Hematopoietic multipotent progenitor cell treated with erythropoietin and hydrocortisone succinate and interleukin-3 and kit ligand, for 6 days (in vitro differentiated cells): ENCODE measurements around the gene C2orf76.

Source experiments
- DNase-seq: peaks from one replicate; pipeline ENCODE4 v3.0.0-alpha.2; 2015

The C2orf76 gene

GRCh38 chr2:119337749-119338148 lies 28.9 kb downstream of the C2orf76 start:
- no peak for DNase-seq

DNA sequence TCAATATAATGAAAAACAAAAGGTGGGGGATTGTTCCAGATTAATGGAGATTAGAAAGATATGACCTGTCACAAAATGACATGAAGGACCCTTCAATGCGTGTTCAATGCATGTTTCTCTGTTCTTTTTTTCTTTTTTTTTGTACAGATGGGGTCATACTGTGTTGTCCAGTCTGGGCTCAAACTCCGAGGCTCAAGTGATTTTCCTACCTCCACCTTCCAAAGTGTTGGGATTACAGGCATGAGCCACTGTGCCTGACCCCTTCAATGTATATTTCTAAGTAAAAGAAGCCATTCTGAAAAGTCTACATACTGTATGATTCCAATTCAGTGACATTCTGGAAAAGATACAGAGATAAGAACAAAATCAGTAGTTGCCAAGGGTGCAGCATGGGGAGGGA lies 32.8 kb downstream of the C2orf76 start:
- DNase-seq = no peak

DNA sequence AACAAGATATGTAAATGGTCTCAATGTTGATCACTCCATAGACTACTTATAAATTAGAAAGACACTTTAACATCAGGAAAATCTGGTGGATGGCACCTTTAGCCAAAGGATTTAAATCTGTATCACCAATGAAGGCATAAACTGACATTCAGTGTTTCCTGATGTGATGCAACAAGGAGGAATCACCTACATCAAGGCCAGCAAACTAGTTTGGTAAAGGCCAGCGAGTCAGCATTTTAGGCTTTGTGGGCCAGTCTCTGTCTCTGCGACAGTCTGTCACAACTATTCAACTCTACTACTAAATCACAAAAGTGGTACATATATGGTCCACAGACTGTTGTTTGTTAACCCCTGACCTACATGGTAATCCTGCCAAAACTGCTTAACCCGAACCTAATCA lies 33.3 kb downstream of the C2orf76 start:
- peak; percentile 34 for DNase-seq

DNA sequence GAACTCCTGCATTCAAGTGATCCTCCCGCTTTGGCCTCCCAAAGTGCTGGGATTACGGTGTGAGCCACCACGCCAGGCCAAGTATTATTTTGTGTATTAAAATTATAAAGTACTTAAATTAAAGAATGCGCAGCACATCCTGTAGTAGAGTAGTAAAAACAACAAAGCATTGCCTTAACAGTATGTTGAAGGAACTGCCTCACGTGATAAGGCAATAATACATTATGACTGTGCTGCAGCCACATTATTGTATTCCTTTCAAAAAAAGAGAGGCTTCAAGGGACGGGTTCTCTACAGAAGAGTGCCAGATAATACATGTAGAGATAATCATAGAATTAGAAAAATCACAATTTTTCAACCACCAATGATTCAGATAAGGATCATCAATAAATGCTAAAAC lies 33.7 kb downstream of the C2orf76 start:
- DNase-seq = no peak

- DNase-seq = no peak
Measured at GRCh38 chr2:119327431-119327830, 39.2 kb downstream of the C2orf76 start.

DNA sequence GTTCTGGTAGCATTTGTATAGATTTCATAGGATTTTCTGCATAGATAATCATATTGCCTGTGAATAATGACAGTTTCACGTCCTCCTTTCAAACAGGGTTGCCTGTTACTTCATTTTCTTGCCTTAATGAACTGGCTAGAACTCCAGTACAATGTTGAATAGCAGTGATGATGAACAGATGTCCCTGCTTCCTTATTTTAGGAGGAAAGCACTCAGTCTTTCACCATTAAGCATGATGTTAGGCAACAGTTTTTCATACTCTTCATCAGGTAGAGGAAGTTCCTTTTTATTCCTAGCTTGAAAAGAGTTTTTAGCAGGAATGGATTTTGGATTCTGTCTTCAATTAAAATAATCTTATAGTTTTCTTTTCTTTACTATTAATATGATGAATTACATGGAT lies 39.7 kb downstream of the C2orf76 start:
- peak; percentile 45 for DNase-seq

DNA sequence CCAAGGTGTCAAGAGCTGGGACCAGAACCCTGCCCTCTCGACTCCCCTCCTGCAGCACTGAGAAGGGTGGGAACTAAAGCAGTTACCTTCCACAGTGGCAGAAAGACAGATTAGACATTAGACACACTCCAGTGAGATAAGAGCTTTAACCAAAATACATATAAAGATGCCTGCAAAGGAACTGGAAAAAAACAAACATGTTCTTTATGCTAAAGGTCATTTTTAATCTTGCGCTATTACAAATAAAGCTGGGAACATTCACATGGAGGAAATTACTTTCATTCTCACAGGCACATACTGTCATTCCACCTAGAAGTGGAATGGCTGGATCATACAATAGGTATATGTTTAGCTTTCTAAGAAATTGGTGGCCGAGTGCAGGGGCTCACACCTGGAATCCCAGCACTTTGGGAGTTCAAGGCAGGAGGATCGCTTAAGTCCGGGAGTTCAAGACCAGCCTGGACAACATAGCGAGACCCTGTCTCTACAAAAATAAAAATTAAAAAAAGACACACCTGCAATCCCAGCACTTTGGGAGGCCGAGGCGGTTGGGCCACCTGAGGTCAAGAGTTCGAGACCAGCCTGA lies 41.9 kb downstream of the C2orf76 start:
- peak; percentile 26 for DNase-seq

- DNase-seq = no peak
Measured at GRCh38 chr2:119323459-119323858, 43.2 kb downstream of the C2orf76 start.

DNA sequence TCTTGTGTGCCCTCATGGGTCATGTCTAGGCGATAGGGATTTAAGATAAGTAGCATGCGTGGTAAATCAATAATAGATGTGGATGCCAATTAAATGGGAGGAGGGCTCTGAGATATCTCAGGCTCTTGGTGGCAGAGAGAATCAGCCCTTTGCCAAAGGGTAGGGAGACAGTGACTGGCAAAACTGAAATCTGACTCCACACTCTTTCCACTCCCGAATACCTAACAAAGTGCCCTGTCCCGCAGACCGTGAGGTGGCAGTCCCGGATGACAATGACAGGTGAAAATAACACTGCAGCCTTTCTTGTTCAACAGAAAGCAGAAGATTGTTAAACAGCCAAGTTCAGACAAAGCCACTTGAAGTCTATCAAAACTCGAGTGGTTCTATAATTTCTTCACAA lies 47.0 kb downstream of the C2orf76 start:
- no peak for DNase-seq

- no peak for DNase-seq
Measured at GRCh38 chr2:119317554-119317953, 49.1 kb downstream of the C2orf76 start.

- no peak for DNase-seq
Measured at GRCh38 chr2:119316066-119316465, 50.6 kb downstream of the C2orf76 start.

DNA sequence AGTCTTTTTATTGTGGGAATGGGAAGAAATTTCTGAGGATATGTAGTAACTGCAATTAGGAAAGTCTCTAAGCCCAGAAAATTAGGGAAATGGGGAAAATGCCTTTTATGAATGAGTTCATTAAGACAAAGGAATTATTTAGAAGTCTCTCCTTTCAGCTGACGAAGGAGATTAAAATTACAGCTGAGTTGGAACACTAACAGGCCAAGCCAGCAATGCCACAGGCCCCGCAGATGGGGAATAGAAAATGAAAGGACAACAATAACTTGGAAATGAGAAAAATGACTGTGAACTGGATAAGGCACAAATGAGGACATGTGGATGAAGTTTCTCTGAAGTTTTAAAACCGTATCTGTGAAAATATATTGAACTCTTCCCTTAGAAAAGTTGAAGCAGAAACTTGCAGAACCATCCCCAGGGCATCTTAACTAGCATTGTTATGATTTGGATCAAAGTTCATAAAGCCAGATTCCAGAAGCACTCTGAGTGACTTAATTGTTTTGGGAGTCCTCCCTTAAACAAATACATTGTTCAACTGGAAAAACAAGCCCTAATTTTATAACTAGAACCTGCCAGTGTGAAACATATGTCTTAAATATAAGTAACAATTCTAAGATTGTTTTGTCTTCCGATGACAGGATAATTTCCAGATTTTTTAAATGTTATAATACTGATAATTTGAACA lies 51.3 kb downstream of the C2orf76 start:
- DNase-seq = no peak

DNA sequence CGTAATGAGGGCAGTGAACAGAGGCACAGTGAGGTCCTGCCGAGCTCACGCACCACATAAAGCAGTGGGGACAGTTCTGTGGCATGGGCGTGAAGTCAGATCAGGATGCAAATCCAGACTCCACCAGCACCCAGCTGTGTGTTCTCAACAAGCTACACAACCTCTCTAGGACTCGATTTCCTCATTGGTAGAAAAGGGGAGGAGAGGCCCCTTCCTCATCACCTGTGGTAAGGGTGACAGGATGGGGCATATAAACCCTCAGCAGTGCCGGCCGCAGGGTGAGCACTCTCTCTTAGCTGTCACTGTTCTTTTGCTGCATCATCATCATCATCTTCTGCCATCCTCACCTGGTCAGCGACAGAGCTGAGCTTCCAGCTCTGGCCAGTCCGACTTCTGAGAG lies 54.8 kb downstream of the C2orf76 start:
- no peak for DNase-seq

DNA sequence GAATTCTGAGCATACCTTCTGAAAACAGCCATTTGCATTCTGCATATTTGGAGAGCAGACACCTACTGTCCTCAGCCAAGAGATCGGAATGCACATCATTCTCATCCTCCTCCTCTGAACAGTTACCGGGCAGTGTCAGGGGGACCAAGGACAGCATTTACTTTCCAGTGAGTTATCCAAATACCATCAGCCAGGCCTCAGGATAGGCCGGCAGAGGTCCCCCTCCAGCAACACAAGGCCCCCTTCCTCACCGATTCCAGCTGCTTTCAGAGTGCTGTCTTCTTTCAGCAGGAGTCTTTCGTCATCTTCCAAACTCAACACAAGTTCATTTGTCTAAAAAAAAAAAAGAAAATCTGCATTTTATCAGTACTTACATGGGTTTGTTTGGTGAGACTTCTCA lies 55.3 kb downstream of the C2orf76 start:
- DNase-seq = no peak

- DNase-seq = no peak
Measured at GRCh38 chr2:119308793-119309330, 57.8 kb downstream of the C2orf76 start.

DNA sequence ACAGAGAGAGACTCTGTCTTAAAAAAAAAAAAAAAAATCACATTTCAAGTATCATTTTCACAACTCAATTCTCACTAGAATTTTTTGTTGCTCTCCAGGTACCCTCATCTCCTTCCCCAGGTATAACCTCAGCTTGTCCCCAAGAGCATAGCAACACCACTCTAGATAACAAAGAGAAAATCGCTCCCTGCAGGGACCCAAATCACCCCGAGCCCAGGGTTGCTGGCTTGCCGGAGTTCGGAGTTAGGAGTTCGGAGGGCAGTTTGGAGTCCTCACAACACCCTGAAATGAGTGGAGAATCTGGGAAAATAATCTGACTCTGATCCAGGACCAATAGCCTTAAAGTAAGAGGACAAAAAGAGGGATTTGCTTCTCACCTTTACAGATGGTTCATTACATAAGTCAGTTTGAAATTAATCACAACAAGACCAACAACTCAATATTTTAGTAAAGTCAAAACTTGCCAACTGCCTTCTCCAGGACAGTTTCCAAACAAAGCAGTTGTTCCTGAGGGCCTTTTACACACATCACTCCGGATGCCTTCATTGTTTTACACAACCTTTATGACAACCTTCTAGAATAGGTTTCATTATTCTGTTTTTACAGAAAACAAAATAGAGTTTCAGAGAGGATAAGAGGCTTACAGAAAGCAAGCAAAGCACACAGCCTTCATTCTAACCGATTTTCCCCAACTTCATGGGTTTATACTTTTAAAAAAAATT lies 59.1 kb downstream of the C2orf76 start:
- no peak for DNase-seq

GRCh38 chr2:119306196-119306590 lies 60.4 kb downstream of the C2orf76 start:
- no peak for DNase-seq

DNA sequence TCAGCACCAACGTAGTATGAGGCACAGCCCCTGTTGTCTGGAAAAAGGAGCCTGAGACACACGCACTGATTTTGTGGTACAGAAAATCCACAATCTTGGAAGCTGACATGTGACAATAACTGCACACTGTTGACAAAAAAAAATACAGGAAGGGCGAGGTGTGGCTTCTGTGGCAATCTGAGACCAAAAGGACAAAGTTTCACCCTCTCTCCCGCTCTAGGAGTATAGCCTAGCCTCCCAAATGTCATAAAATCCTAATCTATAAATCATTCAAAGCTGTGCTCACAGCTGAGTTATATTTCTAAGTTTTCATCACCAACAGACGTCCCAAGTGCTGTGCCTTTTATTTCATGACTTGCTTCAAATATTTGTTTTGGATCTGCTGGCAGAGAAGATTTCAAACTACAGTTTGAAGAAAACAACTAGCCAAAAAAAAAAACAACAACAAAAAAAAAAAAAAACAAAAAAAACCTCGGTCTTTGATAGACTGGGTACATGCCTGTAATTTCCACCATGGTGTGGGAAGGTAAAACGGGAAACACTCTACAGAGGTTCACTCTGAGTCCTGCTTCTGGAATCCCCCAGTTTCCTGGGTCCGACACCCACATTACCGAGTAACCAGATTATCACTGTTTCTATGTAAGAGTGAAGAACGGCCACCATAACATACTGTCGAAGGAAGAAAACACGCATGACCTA lies 61.0 kb downstream of the C2orf76 start:
- DNase-seq = no peak

DNA sequence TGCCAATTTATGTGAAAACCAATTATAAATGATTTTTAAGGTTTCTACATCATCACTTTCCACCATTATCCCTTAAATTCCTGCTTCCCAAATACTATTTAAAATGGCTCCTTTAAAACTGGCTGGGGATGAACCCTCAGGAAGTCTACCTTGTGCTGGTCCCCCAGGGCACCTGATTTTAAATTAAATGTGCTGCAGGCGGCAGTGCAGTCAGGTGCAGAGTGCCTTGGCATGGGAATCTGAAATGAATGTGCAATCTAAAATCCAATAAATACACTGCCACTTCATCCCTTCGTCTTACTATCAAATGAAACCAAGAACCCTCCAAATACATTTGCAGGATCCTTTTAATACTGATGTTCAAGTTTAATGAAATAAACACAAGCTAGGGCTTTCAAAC lies 61.8 kb downstream of the C2orf76 start:
- DNase-seq = no peak

- DNase-seq = no peak
Measured at GRCh38 chr2:119301413-119301812, 65.2 kb downstream of the C2orf76 start.

GRCh38 chr2:119295688-119296375 lies 70.8 kb downstream of the C2orf76 start:
- DNase-seq = no peak

GRCh38 chr2:119294671-119295070 lies 72.0 kb downstream of the C2orf76 start:
- DNase-seq = no peak

- no peak for DNase-seq
Measured at GRCh38 chr2:119293900-119294299, 72.7 kb downstream of the C2orf76 start.
